GM21423 (cell line): ENCODE measurements around the gene DPP9.
A peak's percentile ranks its signal among the peaks of the same experiment; 100 is the strongest.
"Not testable (repeated sequence)": the region's sequence is repeated elsewhere in the genome, so short reads cannot be mapped to it uniquely, and the experiment has no call there.

Experiments used
- ATAC-seq: cut with Tn5 transposase; IDR thresholded peaks from one replicate; pipeline ENCODE4 v1.9.1; 2021; ENCODE audit warnings: mild to moderate bottlenecking, moderate library complexity; ENCODE audit not compliant: unreplicated experiment

The DPP9 gene

GRCh38 chr19:4691373-4691772 lies 32.3 kb downstream of the DPP9 start:
- ATAC-seq, result no peak

- ATAC-seq, result no peak
Measured at GRCh38 chr19:4690361-4690760, 33.3 kb downstream of the DPP9 start.

GRCh38 chr19:4689403-4689802 lies 34.2 kb downstream of the DPP9 start:
- no peak for ATAC-seq

GRCh38 chr19:4688587-4688986 lies 35.1 kb downstream of the DPP9 start:
- ATAC-seq, result no peak

GRCh38 chr19:4687396-4687795 lies 36.2 kb downstream of the DPP9 start:
- ATAC-seq, result no peak

GRCh38 chr19:4686700-4687099 lies 36.9 kb downstream of the DPP9 start:
- no peak for ATAC-seq

GRCh38 chr19:4684312-4685095 lies 39.1 kb downstream of the DPP9 start:
- ATAC-seq, result no peak

- ATAC-seq, result no peak
Measured at GRCh38 chr19:4682417-4683200, 41.0 kb downstream of the DPP9 start.

- ATAC-seq, result not testable (repeated sequence)
Measured at GRCh38 chr19:4680021-4680420, 43.6 kb downstream of the DPP9 start.

GRCh38 chr19:4678881-4679790 lies 44.5 kb downstream of the DPP9 start:
- ATAC-seq, result no peak

GRCh38 chr19:4676955-4677731 lies 46.5 kb downstream of the DPP9 start:
- ATAC-seq, result no peak

GRCh38 chr19:4675346-4675745 lies 48.3 kb downstream of the DPP9 start:
- ATAC-seq, result no peak

GRCh38 chr19:4673726-4674125 lies 49.9 kb downstream of the DPP9 start:
- no peak for ATAC-seq

- ATAC-seq, result no peak
Measured at GRCh38 chr19:4673216-4673615, 50.4 kb downstream of the DPP9 start.

- ATAC-seq, result no peak
Measured at GRCh38 chr19:4671185-4671851, 52.3 kb downstream of the DPP9 start.

GRCh38 chr19:4669723-4670480 lies 53.7 kb downstream of the DPP9 start, which contains the start of gene MYDGF:
TSS of gene MYDGF (minus strand) at chr19:4670342. CDS start at chr19:4670334, 8 bp downstream.
- ATAC-seq, result peak; percentile 95

- ATAC-seq, result no peak
Measured at GRCh38 chr19:4664642-4665041, 59.0 kb downstream of the DPP9 start.

GRCh38 chr19:4662812-4663211 lies 60.8 kb downstream of the DPP9 start:
- no peak for ATAC-seq
